Germinal center (tissue), 1 donor: Measurements from ENCODE around the gene DDX1.

ENCODE experiments used
- DNase-seq: peaks from one replicate; pipeline ENCODE4 v3.0.0; 2012; ENCODE audit warnings: mixed read lengths, low spot score

Gene DDX1

DNA sequence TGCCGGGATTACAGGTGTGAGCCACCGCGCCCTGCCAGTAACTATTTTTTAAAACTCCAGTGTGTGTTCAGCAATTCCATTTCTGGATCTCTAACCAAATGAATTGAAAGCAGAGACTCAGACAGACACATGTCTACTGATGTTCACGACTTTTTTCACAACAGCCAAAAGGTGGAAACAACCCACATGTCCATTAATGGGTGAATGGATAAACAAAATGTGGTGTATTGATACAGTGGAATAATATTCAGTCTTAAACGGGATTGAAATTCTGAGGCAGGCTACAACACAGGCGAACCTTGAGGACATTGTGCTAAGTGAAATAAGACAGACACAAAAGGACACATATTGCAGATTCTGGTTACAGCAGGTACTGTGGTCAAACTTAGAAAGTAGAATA, 55.0 kb downstream of the DDX1 start:
- no peak for DNase-seq

DNA sequence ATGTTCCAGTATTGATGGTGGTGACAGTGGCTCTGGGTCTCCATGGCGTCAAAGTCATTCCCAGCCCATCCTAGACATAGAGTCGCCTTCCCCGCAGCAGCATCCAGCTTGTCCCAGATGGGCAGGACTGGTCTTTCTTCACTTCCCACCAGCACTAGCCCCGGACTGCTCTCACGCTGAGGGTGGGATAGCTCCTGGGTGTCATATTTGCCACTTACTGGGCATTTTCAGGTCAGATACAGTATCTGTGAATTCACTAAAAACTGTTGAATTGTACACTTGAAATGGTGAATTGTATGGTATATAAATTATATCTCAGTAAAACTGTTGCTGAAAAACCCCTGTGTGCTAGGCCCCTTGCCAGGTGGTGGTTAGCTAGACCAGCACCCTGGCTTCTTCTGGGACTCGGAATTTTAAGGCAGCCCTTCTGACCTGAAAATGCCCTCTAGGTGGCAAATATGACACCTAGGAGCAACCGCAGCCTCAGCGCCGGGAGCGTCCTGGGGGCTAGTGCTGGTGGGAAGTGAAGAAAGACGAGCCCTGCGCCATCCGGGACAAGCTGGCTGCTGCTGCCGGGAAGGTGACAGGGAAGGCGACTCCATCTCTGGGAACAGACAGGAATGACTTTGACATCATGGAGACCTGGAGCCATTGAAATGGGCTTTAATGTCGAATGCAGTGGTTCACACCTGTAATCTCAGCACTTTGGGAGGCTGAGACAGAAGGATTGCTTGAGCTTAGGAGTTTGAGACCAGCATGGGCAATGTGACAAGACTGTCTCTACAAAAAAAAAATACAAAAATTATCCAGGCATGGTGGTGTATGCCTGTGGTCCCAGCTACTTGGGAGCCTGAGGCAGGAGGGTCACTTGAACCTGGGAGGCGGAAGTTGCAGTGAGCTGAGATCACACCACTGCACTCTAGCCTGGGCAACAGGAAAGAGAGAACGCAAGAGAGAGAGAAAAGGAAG, 56.2 kb downstream of the DDX1 start:
- DNase-seq: no peak

DNA sequence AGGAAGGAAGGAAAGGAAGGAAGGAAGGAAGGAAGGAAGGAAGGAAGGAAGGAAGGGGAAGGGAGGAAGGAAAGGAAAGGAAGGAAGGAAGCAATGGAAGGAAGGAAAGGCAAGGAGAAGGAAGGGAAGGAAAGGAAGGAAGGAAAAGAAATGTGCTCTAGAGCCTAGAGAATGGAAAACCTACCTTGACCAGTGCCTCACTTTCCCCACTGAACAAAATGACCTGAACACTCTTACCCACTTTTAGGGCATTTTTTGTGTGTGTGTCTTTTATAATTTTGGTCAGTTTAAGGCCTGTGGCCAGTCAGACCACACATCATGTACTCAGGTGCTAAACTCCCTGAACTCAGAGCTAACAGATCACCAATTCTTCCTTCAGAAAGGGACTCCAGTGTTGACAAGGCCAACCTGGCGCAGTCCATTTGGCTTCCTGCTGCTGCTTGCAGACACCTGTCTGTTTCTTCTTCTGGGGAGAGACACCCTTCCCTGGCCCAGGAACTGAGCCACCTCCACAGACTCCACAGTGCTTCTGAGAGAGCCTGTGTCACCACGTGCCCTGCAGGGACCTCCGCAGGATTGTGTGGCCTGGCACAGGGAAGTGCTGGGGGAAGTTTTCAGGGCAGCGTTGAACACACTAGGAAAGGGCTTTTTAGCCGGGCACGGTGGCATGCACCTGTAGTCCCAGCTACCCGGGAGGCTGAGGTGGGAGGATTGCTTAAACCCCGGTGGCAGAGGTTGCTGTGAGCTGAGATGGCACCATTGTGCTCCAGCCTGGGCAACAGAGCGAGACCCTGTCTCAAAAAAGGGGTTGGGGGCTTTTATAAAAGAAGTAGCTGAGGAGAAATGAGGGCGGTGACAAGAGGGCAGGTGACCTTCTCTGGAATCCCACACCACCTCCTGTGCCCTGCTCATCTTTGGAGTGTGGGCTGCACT, 57.2 kb downstream of the DDX1 start:
- DNase-seq: no peak

DNA sequence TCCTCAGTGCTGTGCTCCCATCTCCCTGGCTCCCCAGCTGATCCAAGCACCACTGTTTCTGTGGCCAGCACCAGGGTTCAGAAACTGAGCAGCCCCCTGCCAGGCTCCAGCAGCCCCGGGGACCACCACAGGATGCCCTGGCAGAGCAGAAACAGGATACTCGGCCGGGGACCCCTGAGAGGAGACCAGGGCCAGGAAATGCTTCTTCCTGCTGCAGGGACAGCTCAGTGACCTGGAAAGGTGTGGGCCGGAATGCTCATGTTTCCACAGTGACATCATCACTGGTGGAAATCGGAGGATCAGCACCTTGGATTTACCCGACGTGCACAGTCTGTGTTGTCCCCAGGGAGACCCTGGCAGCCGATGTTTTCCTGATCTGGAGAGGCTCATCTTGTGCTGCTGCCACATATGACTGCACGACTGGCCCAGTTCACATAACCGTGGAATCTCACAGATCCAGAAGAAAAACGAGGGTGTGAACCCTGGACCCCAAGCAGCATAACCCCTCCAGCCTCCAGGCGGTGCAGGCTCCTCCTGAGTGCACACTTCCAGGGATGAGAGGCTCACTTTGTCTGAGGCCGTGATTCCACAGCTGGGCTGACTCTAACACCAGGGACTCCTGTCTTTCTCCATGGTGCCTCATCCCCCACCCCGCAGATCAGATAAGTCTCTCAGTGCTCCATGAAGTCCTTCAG, 58.0 kb downstream of the DDX1 start:
- DNase-seq: no peak

DNA sequence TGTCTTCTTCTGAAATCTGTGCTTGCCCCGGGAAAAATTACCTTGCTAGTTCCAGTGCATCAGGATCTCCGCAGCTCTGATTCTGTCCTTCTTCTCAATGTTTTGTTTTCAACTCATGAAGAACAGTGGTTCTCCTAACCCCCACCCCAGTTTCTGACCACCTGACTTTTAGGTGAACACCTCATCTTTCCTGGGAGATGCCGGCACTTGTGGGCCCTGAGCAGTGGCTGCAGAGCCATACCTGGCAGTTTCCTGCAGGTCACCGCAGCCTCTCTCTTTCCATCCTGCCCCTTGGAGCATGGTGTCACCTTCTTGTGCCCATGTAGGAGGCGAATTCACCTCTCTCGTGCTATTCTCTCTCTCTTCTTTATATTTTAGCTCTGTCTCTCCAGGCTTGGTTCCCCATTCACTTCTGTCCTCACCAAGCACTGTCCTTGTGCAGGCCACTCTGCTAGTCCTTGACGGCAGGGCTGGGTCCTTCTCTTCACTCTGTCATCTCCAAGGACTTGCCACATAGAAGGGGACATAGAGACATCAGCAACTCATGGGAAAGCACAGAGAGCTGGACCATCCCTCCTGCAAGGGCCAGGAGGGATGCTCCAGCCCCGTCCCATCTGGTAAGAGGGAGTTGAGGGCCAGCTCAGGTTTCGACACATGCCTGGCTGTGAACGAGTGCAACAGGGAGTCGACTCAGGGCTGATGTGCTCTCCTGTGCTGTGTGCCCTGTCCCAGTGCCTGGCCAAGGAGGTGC, 59.1 kb downstream of the DDX1 start:
- no peak for DNase-seq

DNA sequence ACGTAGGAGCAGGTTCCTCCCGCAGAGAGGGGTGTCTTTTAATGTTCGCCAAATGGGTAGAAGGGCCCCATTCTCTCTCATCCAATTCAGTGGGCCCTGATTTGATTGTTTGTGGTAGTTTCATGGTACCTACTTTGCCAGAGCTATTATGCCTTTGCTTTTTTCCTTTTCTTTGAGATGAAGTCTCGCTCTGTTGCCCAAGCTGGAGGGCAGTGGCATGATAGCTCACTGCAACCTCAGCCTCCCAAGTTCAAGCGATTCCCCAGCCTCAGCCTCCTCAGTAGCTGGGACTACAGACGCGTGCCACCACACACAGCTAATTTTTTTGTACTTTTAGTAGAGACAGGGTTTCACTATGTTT, 59.7 kb downstream of the DDX1 start:
- no peak for DNase-seq

DNA sequence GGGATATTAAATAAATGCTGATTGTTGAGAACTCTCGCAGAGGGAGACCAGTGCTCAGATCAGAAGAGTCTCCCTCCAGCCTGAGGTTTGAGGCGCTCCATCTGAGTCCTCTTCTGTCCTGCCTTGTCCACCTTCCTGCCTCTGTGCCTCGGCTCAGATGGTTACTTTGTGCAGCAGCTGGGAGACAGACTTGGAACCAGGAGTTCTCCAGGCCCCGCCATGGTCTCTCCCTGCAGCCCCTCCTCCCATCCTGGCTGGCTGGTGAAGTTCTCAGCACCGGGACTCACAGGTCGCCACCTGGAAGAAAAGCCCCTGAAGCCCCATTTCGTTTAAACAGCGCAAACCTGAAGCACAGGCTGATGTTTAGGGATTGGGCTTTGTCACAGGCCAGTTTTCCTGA, 60.6 kb downstream of the DDX1 start:
- DNase-seq: no peak

DNA sequence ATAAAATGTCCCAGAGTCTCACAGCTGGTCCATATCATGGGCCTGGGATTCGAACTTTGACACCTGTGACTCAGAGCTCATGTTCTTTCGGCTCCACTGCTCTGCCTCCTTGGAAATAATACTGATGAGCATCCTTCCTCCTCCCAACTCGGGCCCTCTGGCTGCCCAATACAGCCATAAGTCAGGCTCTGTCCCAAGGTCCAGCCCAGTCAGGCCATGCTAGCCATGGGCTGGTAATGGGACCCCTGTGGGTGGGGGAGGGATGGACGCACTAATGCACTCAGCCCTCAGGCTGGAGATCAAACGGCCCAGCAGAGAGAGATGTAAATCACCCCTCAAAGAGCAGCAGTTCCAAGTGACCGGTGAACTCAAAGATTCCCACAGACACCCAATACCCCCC, 61.1 kb downstream of the DDX1 start:
- DNase-seq: no peak

DNA sequence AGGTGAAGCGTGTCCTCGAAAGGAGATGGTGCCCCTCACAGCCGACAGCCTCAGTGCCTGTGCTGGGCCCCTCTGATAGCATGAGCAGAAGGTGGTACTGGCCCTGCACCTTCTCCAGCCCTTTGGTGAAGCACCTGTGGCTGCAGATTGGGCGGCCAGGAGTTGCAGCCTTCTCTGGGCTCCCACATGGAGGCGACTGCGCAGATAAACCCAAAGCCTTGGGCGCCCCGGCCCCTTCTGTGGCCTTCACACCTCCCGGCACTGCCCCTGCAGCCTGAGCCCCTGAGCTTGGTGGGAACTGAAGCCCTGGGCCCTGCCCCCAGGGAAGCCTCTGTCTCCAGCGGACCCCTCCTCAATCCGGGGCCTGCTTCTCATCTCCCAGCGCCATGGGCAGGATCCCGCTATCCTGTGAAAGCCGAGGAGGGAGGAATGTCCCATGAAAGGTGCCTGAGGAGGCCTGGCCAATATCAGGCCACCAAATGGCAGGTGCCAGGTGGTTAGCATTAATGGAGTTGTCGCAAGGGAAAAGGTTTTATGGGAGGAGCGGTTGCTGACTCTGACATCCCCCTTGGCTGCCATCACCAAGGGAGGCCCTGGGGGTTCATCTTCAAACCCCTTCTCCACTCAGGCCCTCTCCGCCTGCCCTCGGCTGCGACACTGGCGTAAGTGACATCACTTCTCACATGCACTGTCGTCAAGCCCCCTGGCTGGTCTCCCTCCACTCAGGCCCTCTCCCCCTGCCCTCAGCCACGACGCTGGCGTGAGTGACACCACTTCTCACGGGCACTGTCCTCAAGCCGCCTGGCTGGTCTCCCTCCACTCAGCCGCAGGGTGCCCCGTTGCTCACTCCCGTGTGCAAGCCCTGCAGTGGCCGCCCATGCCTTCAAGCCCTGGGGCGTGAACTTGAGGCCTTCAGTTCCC, 62.4 kb downstream of the DDX1 start:
- DNase-seq: no peak

DNA sequence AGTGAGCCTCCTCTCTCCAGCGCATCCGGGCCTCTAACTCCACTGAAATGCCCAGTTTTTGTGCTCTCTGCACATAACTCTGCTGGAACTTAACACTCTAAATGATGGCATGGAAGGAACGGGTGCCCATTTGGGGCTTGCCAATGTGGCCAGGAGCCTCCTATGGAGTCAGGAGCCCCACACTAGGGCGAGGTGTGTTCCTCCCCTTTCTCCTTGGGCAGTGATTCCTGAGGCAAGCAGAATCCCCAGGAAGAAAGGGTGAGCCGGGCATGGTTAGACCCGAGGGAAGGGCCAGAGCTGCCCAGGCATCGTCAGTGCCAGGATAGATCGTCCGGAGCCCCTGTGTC, 63.0 kb downstream of the DDX1 start:
- DNase-seq: no peak

DNA sequence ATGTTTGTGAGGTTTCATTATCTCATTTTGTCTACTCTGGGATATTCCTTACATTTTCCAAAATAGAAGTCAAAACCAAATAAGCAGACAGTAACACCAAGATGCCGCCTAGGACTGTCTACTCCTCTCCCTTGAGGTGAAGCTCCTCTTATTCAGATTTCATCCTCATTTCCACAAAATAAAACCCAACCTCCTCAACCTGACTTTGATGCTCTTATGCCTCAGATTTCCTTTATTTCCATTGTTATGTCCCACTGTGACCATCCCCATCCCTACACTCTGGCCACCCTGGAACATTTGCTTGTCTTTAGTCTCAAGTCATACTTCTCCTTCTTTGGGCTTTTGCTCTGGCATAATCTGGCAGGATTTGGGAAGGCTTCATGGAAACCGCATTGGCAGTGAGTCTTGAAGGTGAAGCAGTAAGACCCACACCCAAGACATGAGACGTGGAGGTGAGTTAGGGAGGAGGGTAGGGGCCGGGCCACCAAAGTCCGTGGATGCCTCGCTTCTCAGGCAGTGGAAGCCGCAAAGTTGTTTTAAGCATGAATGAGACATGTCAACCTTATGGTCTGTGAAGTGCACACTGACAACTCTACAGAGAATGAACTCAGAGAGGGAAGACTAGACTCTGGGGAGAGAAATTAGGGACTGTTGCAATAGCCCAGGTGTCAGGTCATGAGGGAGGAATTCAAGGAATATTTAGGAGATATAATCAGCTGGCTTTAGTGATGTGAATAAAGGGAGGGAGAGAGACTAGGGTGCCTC, 63.6 kb downstream of the DDX1 start:
- DNase-seq: no peak

DNA sequence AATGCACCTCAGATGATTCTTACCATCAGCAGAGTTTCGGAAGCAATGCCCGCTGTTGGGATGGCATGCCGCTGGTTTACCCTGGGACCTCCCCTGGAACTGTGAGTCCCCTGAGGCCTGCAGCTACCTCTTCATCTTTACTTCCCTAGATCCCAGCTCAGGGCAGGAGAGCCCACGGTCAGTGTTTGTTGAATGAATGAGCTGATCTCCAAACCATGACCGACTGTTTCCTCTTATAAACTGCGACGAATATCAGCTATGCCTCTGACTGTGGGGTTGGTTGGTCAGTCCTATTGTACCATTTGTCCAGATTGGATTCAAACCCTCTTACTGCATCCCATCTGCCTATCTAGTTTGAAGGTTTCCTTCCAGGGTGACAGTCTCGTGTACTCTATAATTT, 64.4 kb downstream of the DDX1 start:
- no peak for DNase-seq

DNA sequence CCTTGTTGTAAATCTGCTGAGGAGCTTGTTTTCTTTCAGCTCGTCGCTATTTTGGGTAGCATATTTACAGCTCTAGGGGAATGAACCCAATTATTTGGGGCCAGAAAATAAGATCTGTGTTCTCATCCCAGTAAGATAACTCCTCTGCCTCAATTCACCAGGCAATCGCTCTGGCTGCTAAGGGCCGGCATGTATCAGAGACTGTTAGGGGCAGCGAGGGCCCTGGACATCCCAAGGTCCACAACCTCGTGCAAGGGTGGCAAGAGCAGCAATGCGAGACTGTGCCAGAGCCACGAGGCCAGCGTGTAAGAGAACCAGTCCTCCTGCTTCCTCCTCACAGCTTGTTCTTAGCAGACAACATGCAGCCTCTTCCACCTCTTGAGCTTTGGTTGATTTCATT, 66.1 kb downstream of the DDX1 start:
- no peak for DNase-seq

DNA sequence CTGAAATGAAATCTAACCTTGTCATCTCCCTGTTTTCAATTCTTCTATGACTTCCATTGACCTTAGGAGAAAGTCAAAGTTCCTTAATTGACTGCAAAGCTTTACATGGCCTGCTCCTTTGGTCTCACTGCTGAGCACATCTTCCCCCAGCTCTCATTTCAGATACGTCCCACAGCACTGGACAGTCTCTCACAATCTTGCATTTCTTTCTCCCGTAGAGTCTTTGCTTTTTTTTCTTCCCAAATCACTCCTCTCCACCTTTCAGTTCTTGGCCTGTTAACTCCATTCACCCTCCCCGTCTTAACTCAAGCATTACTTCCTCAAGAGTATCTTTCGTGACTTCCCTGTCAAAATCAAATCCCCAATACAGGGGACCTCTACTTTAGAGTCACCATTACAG, 67.2 kb downstream of the DDX1 start:
- no peak for DNase-seq

DNA sequence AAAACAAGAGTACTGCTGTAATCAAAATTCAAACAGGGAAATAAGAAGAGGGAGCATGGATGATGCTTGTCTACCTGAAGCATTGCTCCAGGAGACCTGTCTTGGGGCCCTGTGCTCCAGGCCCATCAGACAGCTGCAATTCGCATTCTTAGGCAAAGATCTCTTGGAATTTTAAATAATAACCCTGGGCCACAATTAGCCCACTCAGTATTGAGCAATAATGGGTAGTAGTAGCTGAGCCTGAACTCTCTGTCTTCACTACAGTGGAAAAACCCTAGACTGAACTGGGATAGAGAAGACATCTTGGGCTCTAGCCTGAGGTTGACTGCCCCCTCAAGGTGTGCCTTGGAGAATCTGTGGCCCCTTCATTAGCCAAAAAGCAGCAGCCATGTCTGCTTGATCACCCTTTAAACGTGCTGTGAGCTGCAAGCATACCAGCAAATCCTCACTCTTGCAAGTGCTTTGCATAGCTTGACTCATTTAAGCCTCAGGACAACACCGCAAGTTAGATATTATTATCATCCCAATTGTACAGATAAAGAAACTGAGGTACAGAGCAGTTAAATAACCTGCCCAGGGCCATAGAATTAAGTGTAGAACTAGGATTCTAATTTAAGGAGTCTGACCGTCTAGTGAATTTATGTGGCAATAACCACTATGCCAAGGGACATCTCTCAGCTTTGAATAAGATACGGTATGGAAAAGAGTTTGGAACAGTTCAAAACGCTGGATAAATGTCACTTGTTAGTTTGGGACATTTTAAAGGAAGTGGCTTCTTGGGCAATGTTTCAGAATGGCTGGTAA, 69.0 kb downstream of the DDX1 start:
- DNase-seq: no peak

DNA sequence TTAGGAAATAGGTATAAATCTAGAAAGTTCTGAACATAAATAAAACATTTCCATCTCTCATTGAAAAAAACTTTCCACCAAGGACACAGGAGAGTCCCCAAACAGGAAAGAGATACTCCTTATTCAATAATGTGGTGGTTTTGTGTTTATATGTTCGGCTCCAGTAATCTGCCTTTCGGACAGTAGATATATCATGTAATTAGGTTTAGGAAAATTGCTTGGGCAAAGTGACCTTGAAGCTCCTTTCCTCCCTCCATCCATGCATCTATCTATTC, 69.6 kb downstream of the DDX1 start:
- no peak for DNase-seq

DNA sequence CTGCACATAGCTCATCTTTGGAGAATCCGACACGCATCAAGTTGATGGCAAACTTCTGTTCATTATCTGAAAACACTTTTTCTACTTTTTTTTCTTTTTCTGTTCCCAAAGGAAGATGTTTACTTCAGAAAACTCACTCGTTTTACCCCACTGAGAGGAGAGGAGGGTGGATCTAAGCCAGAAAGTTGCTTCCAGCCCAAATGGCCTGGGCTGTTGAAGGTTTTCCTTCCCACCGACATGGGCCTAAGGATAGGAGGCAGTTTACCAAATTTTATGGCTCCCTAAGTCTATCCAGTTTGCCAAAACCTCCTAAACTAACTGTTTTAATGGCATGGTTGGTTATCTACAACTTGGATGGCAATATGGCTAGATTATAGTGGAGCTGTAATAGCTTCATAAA, 70.4 kb downstream of the DDX1 start:
- no peak for DNase-seq

DNA sequence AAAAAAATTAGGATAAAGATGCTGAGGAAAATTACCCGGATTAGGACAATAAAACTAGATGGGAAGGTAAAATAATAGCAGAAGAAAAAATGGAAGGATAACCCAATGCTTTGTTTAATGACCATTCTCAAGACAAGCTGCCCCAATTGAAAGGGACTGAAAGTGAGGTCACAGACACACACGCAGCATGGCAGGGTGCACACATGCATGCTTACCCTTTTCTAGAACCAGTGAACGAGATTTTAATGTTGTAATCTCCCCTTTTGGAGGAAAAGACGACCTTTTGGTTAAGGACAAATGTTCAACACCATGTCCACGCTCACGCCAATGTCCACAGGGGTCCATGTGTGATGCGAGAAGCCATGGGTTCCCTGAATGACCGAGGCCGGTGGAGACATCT, 70.9 kb downstream of the DDX1 start:
- DNase-seq: no peak

DNA sequence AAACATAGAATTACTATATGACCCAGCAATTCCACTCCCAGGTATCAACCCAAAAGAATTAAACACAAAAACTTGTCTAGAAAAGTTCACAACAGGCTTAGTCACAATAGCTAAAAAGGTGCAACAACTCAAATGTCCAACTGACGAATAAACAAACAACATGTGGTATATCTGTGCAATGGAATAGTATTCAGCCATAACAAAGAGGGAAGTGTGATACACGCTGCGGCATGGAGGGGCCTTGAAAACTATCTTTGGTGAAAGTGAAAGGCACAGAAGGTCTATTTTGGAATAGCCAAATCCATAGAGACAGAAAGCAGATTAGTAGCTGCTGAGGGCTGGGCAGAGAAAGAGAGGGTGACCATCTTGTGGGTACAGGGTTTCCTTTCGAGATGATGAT, 72.1 kb downstream of the DDX1 start:
- no peak for DNase-seq
